Activated T-helper 2 cell treated with anti-CD3 and anti-CD28 coated beads, Interferon-gamma antibody, Interleukin-2, Interleukin-4, amounts not matched to agents 10 μg/mL and 5 μg/mL and 100 μg/mL, durations not matched to agents 14 hours and 24 hours and 36 hours (primary cell): Measurements from ENCODE around the gene ARID5B. TPM values are rescaled to one million over a fixed set of nuclear protein-coding genes. Genes with fewer than 3 reads are reported as not detected.

Experiments
- DNase-seq: peaks from one replicate; pipeline ENCODE4 v3.0.0; 2021; ENCODE audit warnings: low spot score
- H3K27ac Mint-ChIP-seq: one replicate; pipeline ENCODE4 v1.8.0; 2021; ENCODE audit warnings: mixed read lengths
- H3K27me3 Mint-ChIP-seq: one replicate; pipeline ENCODE4 v1.8.0; 2021; ENCODE audit warnings: low read depth, mixed read lengths
- H3K36me3 Mint-ChIP-seq: one replicate; pipeline ENCODE4 v1.8.0; 2021; ENCODE audit warnings: low read depth, mixed read lengths
- H3K4me1 Mint-ChIP-seq: one replicate; pipeline ENCODE4 v1.8.0; 2021; ENCODE audit warnings: low read depth, mixed read lengths
- H3K4me3 Mint-ChIP-seq: one replicate; pipeline ENCODE4 v1.8.0; 2021; ENCODE audit warnings: low read depth, mild to moderate bottlenecking, moderate library complexity, mixed read lengths
- H3K9me3 Mint-ChIP-seq: one replicate; pipeline ENCODE4 v1.8.0; 2021; ENCODE audit warnings: mixed read lengths
- intact Hi-C: fragments of 100-400 bp; cut with micrococcal nuclease; formaldehyde crosslinking; loops from one replicate; pipeline ENCODE4 v1.15.1; 2023
- total RNA-seq: library from RNA; stranded (reverse); gene quantifications from 2 replicates; pipeline ENCODE4 v1.2.3, GENCODE V29; 2022

The ARID5B gene
- total RNA-seq, 1 donor from 2014 or later: 35.7 TPM

DNA sequence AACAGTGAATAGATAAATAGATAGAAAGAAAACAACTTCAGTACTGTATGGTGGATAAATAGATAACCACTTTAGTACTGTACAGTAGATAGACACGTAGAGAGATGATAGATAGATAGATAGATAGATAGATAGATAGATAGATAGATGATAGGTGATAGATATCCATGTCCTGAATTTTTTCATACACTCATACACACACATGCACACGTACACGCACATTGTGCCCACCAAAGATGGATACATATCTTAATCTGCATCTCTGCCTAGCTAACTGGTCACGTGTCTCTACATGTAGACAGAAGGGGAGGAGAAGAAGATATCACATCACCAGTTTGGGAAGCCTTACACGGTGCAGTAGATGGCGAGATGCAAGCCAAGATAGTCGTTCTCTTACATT is 99.2 kb downstream of the ARID5B start:
- H3K4me1 Mint-ChIP-seq: peaks cover 37% of the 10 kb centered on the region
- intact Hi-C loops: no loop called here
- peaks cover 3% of the 10 kb centered on the region for H3K9me3 Mint-ChIP-seq
- DNase-seq: no peak
- H3K27ac Mint-ChIP-seq: no peak overlapping the region
- H3K4me3 Mint-ChIP-seq: no peak overlapping the region
- H3K27me3 Mint-ChIP-seq: no peaks in the 10 kb centered on the region
- H3K36me3 Mint-ChIP-seq: peaks cover 84% of the 10 kb centered on the region

- Mint-ChIP-seq H3K9me3 (peaks cover 3% of the 10 kb centered on the region), H3K27me3 (no peaks in the 10 kb centered on the region), H3K4me1 (peaks cover 34% of the 10 kb centered on the region), H3K36me3 (peaks cover 92% of the 10 kb centered on the region), H3K4me3 (no peak overlapping the region), H3K27ac (peak overlapping the region; percentile 44)
- intact Hi-C loops: no loop called here
- no peak for DNase-seq
Observed at GRCh38 chr10:62001898-62002297, 100.4 kb downstream of the ARID5B start.

DNA sequence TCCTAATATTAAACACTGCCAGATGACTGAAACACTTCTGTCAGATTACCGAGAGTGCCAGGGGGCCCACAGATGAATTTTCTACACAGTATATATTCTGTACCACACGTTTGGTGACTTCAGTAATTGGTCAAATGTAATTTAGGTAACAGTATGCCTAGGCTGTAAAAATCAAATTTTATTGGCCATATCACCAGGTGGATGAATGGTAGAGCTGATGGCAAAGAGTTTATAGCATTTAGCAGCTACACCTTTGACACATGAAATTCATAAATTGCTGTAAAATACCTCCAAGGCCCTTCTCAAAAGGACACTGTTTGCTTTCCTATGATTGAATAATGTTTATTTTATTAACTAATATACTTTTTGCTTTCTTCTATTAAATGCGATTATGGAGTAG is 101.3 kb downstream of the ARID5B start:
- H3K27me3 Mint-ChIP-seq: no peaks in the 10 kb centered on the region
- no peak overlapping the region for H3K27ac Mint-ChIP-seq
- peaks cover 36% of the 10 kb centered on the region for H3K4me1 Mint-ChIP-seq
- H3K9me3 Mint-ChIP-seq: peaks cover 3% of the 10 kb centered on the region
- no peak for DNase-seq
- peaks cover 92% of the 10 kb centered on the region for H3K36me3 Mint-ChIP-seq
- intact Hi-C loops: no loop called here
- H3K4me3 Mint-ChIP-seq: no peak overlapping the region

- DNase-seq: no peak
Observed at GRCh38 chr10:62004042-62004441, 102.5 kb downstream of the ARID5B start.

DNA sequence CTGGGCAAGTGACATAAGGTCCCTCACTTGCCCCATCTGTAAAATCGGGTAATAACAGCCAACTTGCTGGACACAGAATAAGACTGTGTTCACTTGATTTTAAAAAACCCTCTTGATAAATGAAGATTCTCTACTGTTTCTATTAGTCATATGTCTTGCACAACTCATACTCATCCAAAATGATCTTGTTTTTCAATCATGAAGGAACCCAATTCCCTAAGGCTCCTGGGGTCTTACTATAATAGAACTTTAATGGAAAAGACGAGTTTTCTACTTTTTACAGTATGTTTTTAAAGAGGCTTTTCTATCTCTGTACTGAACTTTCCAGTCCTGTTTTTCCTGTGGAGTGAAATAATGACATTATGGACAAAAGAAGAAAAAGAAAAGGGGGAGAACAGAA is 103.8 kb downstream of the ARID5B start:
- DNase-seq: no peak
- peaks cover 39% of the 10 kb centered on the region for H3K4me1 Mint-ChIP-seq
- H3K4me3 Mint-ChIP-seq: no peak overlapping the region
- H3K9me3 Mint-ChIP-seq: no peaks in the 10 kb centered on the region
- no peak overlapping the region for H3K27ac Mint-ChIP-seq
- no peaks in the 10 kb centered on the region for H3K27me3 Mint-ChIP-seq
- peaks cover 89% of the 10 kb centered on the region for H3K36me3 Mint-ChIP-seq
- intact Hi-C loops: no loop called here

More at GRCh38 chr10:62004042-62004441, 102.5 kb downstream of the ARID5B start:
- intact Hi-C loops: no loop called here
- H3K36me3 Mint-ChIP-seq: peaks cover 92% of the 10 kb centered on the region
- H3K4me1 Mint-ChIP-seq: peaks cover 40% of the 10 kb centered on the region
- peaks cover 3% of the 10 kb centered on the region for H3K9me3 Mint-ChIP-seq
- H3K27me3 Mint-ChIP-seq: no peaks in the 10 kb centered on the region
- no peak overlapping the region for H3K27ac Mint-ChIP-seq
- no peak overlapping the region for H3K4me3 Mint-ChIP-seq

DNA sequence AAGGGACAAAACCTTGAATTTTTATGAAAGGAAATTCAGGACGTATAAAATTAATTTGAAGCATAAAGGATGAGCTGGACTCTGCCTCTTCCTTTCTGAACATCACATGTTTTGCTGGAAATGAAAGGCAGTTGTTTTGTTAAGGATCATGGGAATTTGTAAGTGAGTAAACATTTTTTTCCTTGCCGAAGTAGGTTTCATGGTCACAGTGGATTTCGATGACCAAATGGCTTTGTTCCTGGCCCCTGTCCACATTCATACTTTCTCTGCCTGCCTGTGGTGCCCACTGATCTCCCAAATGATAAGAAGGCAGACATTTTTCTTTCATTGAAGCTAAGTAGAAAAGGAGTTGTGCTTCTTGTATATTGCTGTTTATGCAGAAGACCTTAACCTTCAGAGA is 104.2 kb downstream of the ARID5B start:
- Mint-ChIP-seq H3K4me3 (no peak overlapping the region), H3K27me3 (no peaks in the 10 kb centered on the region), H3K4me1 (peaks cover 39% of the 10 kb centered on the region), H3K27ac (no peak overlapping the region), H3K36me3 (peaks cover 89% of the 10 kb centered on the region), H3K9me3 (no peaks in the 10 kb centered on the region)
- DNase-seq: no peak
- intact Hi-C loops: no loop called here

DNA sequence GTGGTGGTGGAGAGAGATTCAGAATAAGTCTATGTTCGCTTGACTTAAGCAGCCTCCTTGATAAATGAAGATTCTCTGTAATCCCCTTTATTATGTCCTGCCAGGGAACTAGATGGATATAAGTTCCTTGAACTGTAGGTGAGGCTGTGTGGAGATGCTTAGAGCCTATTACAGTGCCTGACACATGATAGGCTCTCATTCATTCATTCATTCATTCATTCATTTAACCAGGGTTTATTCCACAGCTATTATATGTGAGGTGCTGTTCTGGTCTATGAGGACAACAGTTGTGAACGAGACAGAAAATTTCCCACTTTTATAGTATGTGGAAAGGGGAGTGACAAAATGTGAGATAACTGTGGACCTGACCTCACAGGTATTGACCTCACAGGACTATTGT is 105.6 kb downstream of the ARID5B start:
- H3K4me1 Mint-ChIP-seq: peaks cover 31% of the 10 kb centered on the region
- peaks cover 83% of the 10 kb centered on the region for H3K36me3 Mint-ChIP-seq
- no peaks in the 10 kb centered on the region for H3K9me3 Mint-ChIP-seq
- intact Hi-C loops: no loop called here
- H3K27ac Mint-ChIP-seq: no peak overlapping the region
- no peak overlapping the region for H3K4me3 Mint-ChIP-seq
- H3K27me3 Mint-ChIP-seq: no peaks in the 10 kb centered on the region
- DNase-seq: no peak

DNA sequence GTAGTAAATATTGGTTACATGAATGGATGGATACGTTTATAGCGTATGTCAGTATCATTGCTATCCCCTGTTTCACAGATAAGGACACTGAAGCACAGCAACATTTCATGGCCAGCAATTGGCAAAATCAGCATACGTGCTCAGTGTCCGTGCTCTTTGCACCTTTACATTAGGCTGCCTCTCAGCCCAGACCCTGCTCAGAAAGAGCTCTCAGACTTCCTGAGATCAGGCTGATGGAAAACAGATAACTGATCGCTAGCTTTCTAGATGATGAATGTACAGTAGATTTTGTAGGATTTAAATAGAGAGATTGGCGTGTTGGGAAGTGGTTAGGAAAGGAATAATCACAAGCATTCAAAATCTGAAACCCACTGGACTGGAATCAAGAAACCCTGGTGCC is 106.7 kb downstream of the ARID5B start:
- intact Hi-C loops: no loop called here
- no peaks in the 10 kb centered on the region for H3K9me3 Mint-ChIP-seq
- DNase-seq: no peak
- H3K36me3 Mint-ChIP-seq: peaks cover 81% of the 10 kb centered on the region
- no peak overlapping the region for H3K4me3 Mint-ChIP-seq
- H3K4me1 Mint-ChIP-seq: peaks cover 31% of the 10 kb centered on the region
- no peak overlapping the region for H3K27ac Mint-ChIP-seq
- no peaks in the 10 kb centered on the region for H3K27me3 Mint-ChIP-seq

DNA sequence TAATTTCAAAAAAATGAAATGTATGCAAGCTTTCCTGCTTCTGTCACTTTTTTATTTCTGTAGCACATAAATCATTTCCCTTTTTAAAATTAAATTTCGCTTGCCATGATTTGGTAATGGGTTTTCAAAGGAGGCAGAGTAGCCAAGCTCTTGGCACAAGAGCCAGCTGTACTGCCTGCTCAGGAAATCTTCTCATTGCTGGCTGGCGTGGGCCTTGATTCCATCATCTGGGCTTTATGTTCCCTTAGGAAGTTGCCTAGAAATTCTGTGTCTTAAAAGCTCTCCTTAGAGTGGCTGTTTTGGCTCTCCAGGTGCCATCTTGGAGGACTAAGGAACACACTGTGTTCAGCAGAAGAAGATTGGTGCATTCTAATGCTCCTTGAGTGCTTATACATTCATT is 107.4 kb downstream of the ARID5B start:
- H3K4me3 Mint-ChIP-seq: no peak overlapping the region
- H3K27me3 Mint-ChIP-seq: no peaks in the 10 kb centered on the region
- H3K9me3 Mint-ChIP-seq: no peaks in the 10 kb centered on the region
- peaks cover 31% of the 10 kb centered on the region for H3K4me1 Mint-ChIP-seq
- DNase-seq: no peak
- intact Hi-C loops: no loop called here
- H3K27ac Mint-ChIP-seq: no peak overlapping the region
- peaks cover 80% of the 10 kb centered on the region for H3K36me3 Mint-ChIP-seq

DNA sequence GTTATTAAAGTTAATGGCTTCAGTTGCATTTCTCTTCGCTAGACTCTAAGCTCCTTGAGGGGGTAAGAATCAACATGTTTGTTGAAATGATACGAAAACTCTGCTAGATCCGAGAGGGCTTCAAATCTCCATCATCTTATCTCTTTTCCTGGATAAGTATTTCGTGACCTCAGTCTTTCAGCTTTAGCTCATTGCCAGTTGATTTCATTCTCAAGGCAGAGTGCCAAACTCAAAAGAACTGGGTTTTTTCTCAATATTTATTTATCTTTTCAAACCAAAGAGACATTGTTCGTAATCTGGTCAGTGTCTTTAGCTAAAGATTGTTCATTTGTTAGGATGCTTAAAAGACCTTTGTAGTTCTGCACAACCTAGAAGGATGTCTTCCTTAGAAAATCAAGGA is 108.9 kb downstream of the ARID5B start:
- Mint-ChIP-seq H3K4me3 (no peak overlapping the region), H3K36me3 (peaks cover 70% of the 10 kb centered on the region), H3K27ac (peak overlapping the region; percentile 28), H3K4me1 (peaks cover 22% of the 10 kb centered on the region), H3K27me3 (no peaks in the 10 kb centered on the region), H3K9me3 (no peaks in the 10 kb centered on the region)
- intact Hi-C loops: no loop called here
- no peak for DNase-seq

DNA sequence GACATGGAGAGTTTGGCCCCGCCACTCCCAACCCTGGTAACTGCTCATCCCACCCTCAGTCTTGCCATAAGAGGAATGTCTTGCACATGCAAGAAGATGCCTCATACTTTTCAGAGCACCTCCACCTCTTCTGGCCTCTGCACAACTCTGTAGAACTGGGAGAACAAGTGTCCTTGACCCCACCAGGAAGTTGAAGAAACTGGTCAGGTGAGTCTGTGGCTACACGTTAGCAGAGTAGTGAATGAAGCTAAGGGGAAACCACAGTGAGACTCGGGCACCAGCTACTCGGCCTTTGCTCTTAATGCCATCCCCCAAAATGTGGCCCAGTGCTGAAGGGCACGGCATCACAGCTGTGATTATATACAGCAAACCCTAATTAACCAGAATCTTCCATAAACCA is 110.1 kb downstream of the ARID5B start:
- intact Hi-C loops: no loop called here
- Mint-ChIP-seq H3K27ac (no peak overlapping the region), H3K36me3 (peaks cover 59% of the 10 kb centered on the region), H3K4me1 (peaks cover 18% of the 10 kb centered on the region), H3K27me3 (no peaks in the 10 kb centered on the region), H3K9me3 (no peaks in the 10 kb centered on the region), H3K4me3 (no peak overlapping the region)
- no peak for DNase-seq

DNA sequence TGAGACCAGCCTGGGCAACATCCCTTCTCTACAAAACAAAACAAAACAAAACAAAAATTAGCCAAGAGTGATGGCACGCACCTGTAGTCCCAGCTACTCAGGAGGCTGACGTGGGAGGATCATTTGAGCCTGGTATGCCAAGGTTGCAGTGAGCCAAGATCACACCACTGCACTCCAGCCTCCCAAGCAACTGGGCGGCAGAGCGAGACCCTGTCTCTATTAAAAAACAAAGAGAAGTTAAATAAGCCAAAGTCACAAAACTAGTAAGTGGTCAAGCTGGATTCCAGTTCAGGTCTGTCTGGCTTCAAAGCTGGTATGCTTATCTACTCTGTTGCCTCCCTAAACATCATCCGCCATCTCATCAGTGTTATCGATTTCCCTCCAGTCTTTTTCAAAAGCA is 110.8 kb downstream of the ARID5B start:
- Mint-ChIP-seq H3K4me1 (peaks cover 18% of the 10 kb centered on the region), H3K27me3 (no peaks in the 10 kb centered on the region), H3K27ac (no peak overlapping the region)

DNA sequence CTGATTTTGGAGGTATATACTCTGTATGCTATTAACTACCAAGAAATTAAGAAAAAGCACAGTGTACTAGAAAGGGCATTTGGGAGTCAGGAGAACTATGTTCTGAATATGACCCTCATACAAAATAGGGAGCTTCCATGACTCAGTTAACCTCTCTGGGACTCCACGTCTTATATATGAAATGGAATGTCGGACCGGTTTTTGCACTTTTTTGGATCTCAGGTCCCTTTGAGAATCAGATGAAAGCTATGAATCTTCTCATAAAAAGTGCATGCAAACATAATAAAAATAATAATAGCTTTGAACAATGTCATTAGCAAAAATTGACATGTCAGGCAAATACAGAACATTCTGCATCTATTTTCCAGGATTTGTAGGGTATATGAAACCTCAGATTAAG is 113.0 kb downstream of the ARID5B start:
- Mint-ChIP-seq H3K27me3 (no peaks in the 10 kb centered on the region), H3K4me3 (no peak overlapping the region), H3K27ac (no peak overlapping the region), H3K36me3 (peaks cover 52% of the 10 kb centered on the region), H3K9me3 (no peaks in the 10 kb centered on the region), H3K4me1 (peaks cover 24% of the 10 kb centered on the region)
- no peak for DNase-seq
- intact Hi-C loops: no loop called here

More for the DNA sequence above, 110.8 kb downstream of the ARID5B start:
- Mint-ChIP-seq H3K9me3 (no peaks in the 10 kb centered on the region), H3K36me3 (peaks cover 55% of the 10 kb centered on the region), H3K4me3 (no peak overlapping the region)
- intact Hi-C loops: no loop called here
- DNase-seq: no peak

DNA sequence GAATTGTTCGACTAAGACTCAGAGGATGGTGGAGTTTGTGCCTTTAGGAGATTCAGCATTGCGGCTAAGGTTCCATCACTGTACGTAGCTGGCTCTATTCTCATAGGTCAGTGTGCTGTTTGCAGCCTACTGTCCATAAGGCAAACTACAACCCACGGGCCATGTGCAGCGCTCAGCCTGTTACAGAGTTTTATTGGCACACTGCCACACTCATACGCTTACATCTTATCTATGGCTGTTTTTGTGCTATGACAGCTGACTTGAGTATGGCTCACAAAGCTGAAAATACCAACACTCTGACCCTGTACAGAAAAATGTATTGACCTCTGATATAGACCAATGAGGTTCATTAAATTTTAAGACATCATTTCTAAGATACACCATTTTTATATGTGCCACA is 114.5 kb downstream of the ARID5B start:
- intact Hi-C loops: no loop called here
- no peak for DNase-seq
- peaks cover 28% of the 10 kb centered on the region for H3K4me1 Mint-ChIP-seq
- H3K9me3 Mint-ChIP-seq: peaks cover 4% of the 10 kb centered on the region
- no peak overlapping the region for H3K27ac Mint-ChIP-seq
- no peaks in the 10 kb centered on the region for H3K27me3 Mint-ChIP-seq
- H3K36me3 Mint-ChIP-seq: peaks cover 47% of the 10 kb centered on the region
- no peak overlapping the region for H3K4me3 Mint-ChIP-seq
